NCI-H1417 treated with DMSO at 0.1 percent for 48 hours (cell line): Measurements from ENCODE around the gene ITGA6.

Source experiments
- DNase-seq: peaks from one replicate; lab custom pipeline; 2025; lab: John Stamatoyannopoulos, UW

ITGA6 gene

GRCh38 chr2:172427256-172427989 lies at the start of gene ITGA6:
Gene ITGA6, plus strand, starts transcription at chr2:172427586.
- DNase-seq: no peak

- DNase-seq: no peak
Measured at GRCh38 chr2:172380436-172381274, 46.7 kb upstream of the ITGA6 start.

- DNase-seq: no peak
Measured at GRCh38 chr2:172381275-172382027, 45.9 kb upstream of the ITGA6 start.

- DNase-seq: no peak
Measured at GRCh38 chr2:172387361-172387760, 40.0 kb upstream of the ITGA6 start.

- DNase-seq: no peak
Measured at GRCh38 chr2:172389685-172390339, 37.6 kb upstream of the ITGA6 start.

GRCh38 chr2:172394002-172394401 lies 33.4 kb upstream of the ITGA6 start:
- no peak for DNase-seq

GRCh38 chr2:172395503-172395902 lies 31.9 kb upstream of the ITGA6 start:
- no peak for DNase-seq

- no peak for DNase-seq
Measured at GRCh38 chr2:172397148-172397834, 30.1 kb upstream of the ITGA6 start.

GRCh38 chr2:172398440-172398839 lies 28.9 kb upstream of the ITGA6 start:
- no peak for DNase-seq

- DNase-seq: no peak
Measured at GRCh38 chr2:172399765-172400164, 27.6 kb upstream of the ITGA6 start.

- DNase-seq: no peak
Measured at GRCh38 chr2:172402198-172402597, 25.2 kb upstream of the ITGA6 start.

- DNase-seq: no peak
Measured at GRCh38 chr2:172403402-172403801, 24.0 kb upstream of the ITGA6 start.

GRCh38 chr2:172403881-172404468 lies 23.4 kb upstream of the ITGA6 start:
- DNase-seq: no peak

GRCh38 chr2:172404824-172405223 lies 22.6 kb upstream of the ITGA6 start:
- no peak for DNase-seq

- no peak for DNase-seq
Measured at GRCh38 chr2:172405673-172406072, 21.7 kb upstream of the ITGA6 start.

GRCh38 chr2:172408143-172408766 lies 19.1 kb upstream of the ITGA6 start:
- DNase-seq: no peak

- no peak for DNase-seq
Measured at GRCh38 chr2:172409042-172409441, 18.3 kb upstream of the ITGA6 start.

- no peak for DNase-seq
Measured at GRCh38 chr2:172412984-172413492, 14.3 kb upstream of the ITGA6 start.

- DNase-seq: no peak
Measured at GRCh38 chr2:172415157-172415864, 12.1 kb upstream of the ITGA6 start.

GRCh38 chr2:172415865-172416183 lies 11.6 kb upstream of the ITGA6 start:
- DNase-seq: no peak
